HG02970 (cell line): ENCODE data around the gene PTPRN2.
"Not testable (repeated sequence)": the region's sequence is repeated elsewhere in the genome, so short reads cannot be mapped to it uniquely, and the experiment has no call there.

ENCODE experiments used
- ATAC-seq: cut with Tn5 transposase; IDR thresholded peaks from one replicate; pipeline ENCODE4 v1.9.1; 2021; ENCODE audit warnings: mild to moderate bottlenecking, moderate library complexity, moderate number of reproducible peaks; ENCODE audit not compliant: unreplicated experiment, low FRiP score

PTPRN2 gene

GRCh38 chr7:158035343-158035742 is 552.3 kb downstream of the PTPRN2 start:
- no peak for ATAC-seq

GRCh38 chr7:158034571-158034970 is 553.1 kb downstream of the PTPRN2 start:
- ATAC-seq: no peak

GRCh38 chr7:158033925-158034324 is 553.7 kb downstream of the PTPRN2 start:
- ATAC-seq: not testable (repeated sequence)

GRCh38 chr7:158033196-158033595 is 554.4 kb downstream of the PTPRN2 start:
- no peak for ATAC-seq

- ATAC-seq: no peak
These were observed 555.0 kb downstream of the PTPRN2 start for GRCh38 chr7:158032561-158033115.

GRCh38 chr7:158031867-158032308 is 555.7 kb downstream of the PTPRN2 start:
- ATAC-seq: no peak

GRCh38 chr7:158030566-158030965 is 557.1 kb downstream of the PTPRN2 start:
- no peak for ATAC-seq

- no peak for ATAC-seq
These were observed 557.6 kb downstream of the PTPRN2 start for GRCh38 chr7:158030071-158030470.

- no peak for ATAC-seq
These were observed 558.1 kb downstream of the PTPRN2 start for GRCh38 chr7:158029509-158029908.

GRCh38 chr7:158028971-158029370 is 558.7 kb downstream of the PTPRN2 start:
- ATAC-seq: no peak

GRCh38 chr7:158028290-158028941 is 559.2 kb downstream of the PTPRN2 start:
- no peak for ATAC-seq

GRCh38 chr7:158027646-158028045 is 560.0 kb downstream of the PTPRN2 start:
- no peak for ATAC-seq

GRCh38 chr7:158026636-158027265 is 560.9 kb downstream of the PTPRN2 start:
- no peak for ATAC-seq

GRCh38 chr7:158025686-158026600 is 561.7 kb downstream of the PTPRN2 start:
- no peak for ATAC-seq

GRCh38 chr7:158024881-158025280 is 562.7 kb downstream of the PTPRN2 start:
- no peak for ATAC-seq

GRCh38 chr7:158024351-158024715 is 563.3 kb downstream of the PTPRN2 start:
- ATAC-seq: no peak

GRCh38 chr7:158023681-158024350 is 563.8 kb downstream of the PTPRN2 start:
- no peak for ATAC-seq

GRCh38 chr7:158023157-158023556 is 564.5 kb downstream of the PTPRN2 start:
- ATAC-seq: no peak

- ATAC-seq: no peak
These were observed 565.0 kb downstream of the PTPRN2 start for GRCh38 chr7:158022601-158023000.

- no peak for ATAC-seq
These were observed 565.8 kb downstream of the PTPRN2 start for GRCh38 chr7:158021836-158022235.
